Measurements from ENCODE around the gene ERICH4.
"Not testable (repeated sequence)": the region's sequence is repeated elsewhere in the genome, so short reads cannot be mapped to it uniquely, and the experiment has no call there.

Gene ERICH4

GRCh38 chr19:41435936-41436673 is 6.9 kb upstream of the ERICH4 start:
- DNase-seq, result no peak

GRCh38 chr19:41436674-41436951 is 6.3 kb upstream of the ERICH4 start:
- no peak for DNase-seq

- DNase-seq, result no peak
Measured at GRCh38 chr19:41437944-41438574, 4.9 kb upstream of the ERICH4 start.

GRCh38 chr19:41439441-41440222 is 3.3 kb upstream of the ERICH4 start, which contains the start of gene DMAC2:
TSS of gene DMAC2 (minus strand) at chr19:41439912. CDS start at chr19:41439899, 13 bp downstream.
- DNase-seq, result peak; percentile 90

- no peak for DNase-seq
Measured at GRCh38 chr19:41441321-41441945, 1.5 kb upstream of the ERICH4 start.

- DNase-seq, result no peak
Measured at GRCh38 chr19:41443813-41444455, 978 bp downstream of the ERICH4 start.

- DNase-seq, result no peak
Measured at GRCh38 chr19:41445575-41445974, 2.6 kb downstream of the ERICH4 start.

GRCh38 chr19:41447732-41448332 is 4.9 kb downstream of the ERICH4 start:
- no peak for DNase-seq

- peak; percentile 50 for DNase-seq
Measured at GRCh38 chr19:41449079-41449864, 6.3 kb downstream of the ERICH4 start.

GRCh38 chr19:41449865-41450178 is 6.9 kb downstream of the ERICH4 start:
- DNase-seq, result no peak

- no peak for DNase-seq
Measured at GRCh38 chr19:41452584-41453275, 9.8 kb downstream of the ERICH4 start.

GRCh38 chr19:41455936-41456335 is 13.0 kb downstream of the ERICH4 start:
- DNase-seq, result no peak

- DNase-seq, result no peak
Measured at GRCh38 chr19:41456342-41456918, 13.5 kb downstream of the ERICH4 start.

GRCh38 chr19:41457241-41457640 is 14.3 kb downstream of the ERICH4 start:
- no peak for DNase-seq

GRCh38 chr19:41462497-41462896 is 19.5 kb downstream of the ERICH4 start:
- no peak for DNase-seq

GRCh38 chr19:41463257-41464256 is 20.6 kb downstream of the ERICH4 start:
- DNase-seq, result not testable (repeated sequence)

GRCh38 chr19:41476583-41476982 is 33.6 kb downstream of the ERICH4 start:
- no peak for DNase-seq

GRCh38 chr19:41478171-41478570 is 35.2 kb downstream of the ERICH4 start:
- DNase-seq, result no peak

Data from activated effector memory CD4-positive, alpha-beta T cell treated with Interleukin-2 at 50 U/mL for 16 hours (primary cell).